NT2/D1 (cell line): ENCODE measurements around the gene PEAR1.

Source experiments
- YY1 ChIP-seq: IDR thresholded peaks from 2 replicates; pipeline ENCODE4 v1.6.1; 2011; ENCODE audit not compliant: insufficient read length, insufficient read depth
- ZNF274 ChIP-seq: IDR thresholded peaks from 2 replicates; pipeline ENCODE4 v1.6.1; 2011; ENCODE audit warnings: mild to moderate bottlenecking, low read depth, low read length

DNA sequence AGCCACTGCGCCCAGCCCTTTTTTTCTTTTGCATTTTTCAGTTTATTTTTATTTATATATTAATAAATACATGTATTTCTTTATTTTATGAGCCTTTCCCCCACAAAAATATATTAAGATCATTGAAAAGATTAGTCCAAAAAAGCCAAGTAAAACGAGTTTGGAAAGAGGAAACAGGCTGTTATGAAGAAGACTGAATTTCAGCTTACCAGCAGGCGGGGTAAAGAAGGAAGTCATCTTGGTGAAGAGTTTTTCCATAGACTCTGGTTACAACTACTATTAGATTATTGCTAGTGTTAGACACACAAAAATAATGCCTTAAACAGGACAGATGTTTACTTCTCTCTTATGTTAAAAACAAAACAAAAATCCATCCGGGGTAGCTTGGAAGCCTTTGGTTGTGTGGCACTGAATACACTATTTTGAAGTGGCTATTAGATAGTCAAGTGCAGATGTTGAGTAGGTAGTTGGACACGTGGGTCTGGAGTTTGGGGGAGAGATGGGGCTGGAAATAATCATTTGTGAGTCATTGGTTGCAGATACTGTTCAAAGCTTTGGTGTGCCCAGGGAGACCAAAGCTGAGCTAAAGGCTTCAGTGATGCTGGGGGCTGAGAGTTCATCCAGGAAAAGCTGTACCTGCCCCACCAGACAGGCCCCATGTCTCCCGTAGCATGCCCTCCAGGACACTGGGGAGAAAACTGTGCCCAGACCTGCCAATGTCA lies 18.2 kb downstream of the PEAR1 start:
- no peak for TF ChIP-seq ZNF274
- TF ChIP-seq YY1 = no peak
